B cell (primary cell): ENCODE results near the gene FBXW10.
"Not testable (repeated sequence)": the region's sequence is repeated elsewhere in the genome, so short reads cannot be mapped to it uniquely, and the experiment has no call there.

Source experiments
- EZH2 ChIP-seq: IDR thresholded peaks from 2 replicates; pipeline ENCODE4 v1.6.1; 2012; ENCODE audit warnings: borderline replicate concordance, low read depth, mild to moderate bottlenecking, moderate library complexity, low read length; ENCODE audit not compliant: insufficient read depth, poor library complexity, severe bottlenecking
- TF ChIP-seq, protein P1 (sequence below): fragments of 200-600 bp; IDR thresholded peaks from one replicate; pipeline ENCODE4 v1.8.0; 2022; ENCODE audit warnings: antibody characterized with exemption, mild to moderate bottlenecking

DNA sequence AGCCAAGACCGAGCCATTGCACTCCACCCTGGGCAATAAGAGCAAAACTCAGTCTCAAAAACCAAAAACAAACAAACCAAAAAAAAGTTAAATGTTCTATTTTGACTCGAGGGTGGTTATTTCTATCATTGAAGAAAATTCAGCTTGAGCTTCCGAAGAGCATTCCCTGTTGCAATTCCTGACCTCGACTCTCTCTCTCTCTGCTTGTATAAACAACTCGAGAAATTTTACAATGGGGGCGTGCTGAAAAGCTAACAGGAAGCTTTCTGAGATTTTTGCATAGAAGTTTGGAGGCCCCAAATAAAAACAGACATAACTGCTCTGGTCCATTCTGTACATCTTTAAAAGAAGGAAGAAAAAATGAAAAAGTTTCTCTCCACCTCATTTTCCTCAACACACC, 3.6 kb downstream of the FBXW10 start:
- TF ChIP-seq, protein P1, sequence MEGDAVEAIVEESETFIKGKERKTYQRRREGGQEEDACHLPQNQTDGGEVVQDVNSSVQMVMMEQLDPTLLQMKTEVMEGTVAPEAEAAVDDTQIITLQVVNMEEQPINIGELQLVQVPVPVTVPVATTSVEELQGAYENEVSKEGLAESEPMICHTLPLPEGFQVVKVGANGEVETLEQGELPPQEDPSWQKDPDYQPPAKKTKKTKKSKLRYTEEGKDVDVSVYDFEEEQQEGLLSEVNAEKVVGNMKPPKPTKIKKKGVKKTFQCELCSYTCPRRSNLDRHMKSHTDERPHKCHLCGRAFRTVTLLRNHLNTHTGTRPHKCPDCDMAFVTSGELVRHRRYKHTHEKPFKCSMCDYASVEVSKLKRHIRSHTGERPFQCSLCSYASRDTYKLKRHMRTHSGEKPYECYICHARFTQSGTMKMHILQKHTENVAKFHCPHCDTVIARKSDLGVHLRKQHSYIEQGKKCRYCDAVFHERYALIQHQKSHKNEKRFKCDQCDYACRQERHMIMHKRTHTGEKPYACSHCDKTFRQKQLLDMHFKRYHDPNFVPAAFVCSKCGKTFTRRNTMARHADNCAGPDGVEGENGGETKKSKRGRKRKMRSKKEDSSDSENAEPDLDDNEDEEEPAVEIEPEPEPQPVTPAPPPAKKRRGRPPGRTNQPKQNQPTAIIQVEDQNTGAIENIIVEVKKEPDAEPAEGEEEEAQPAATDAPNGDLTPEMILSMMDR, result not testable (repeated sequence)
- not testable (repeated sequence) for TF ChIP-seq EZH2
